ENCODE data around the gene RARS2.
"Not testable (repeated sequence)": the region's sequence is repeated elsewhere in the genome, so short reads cannot be mapped to it uniquely, and the experiment has no call there.

RARS2 gene

GRCh38 chr6:87589693-87590416 lies at the start of gene RARS2, which contains the start of gene ORC3:
TSS of gene RARS2 (minus strand) at chr6:87589987. CDS start at chr6:87589957, 30 bp downstream.
TSS of gene ORC3 (plus strand) at chr6:87590135. CDS start at chr6:87590169, 34 bp downstream.
- DNase-seq = peak; percentile 97

GRCh38 chr6:87639373-87639772 lies 49.6 kb upstream of the RARS2 start:
- no peak for DNase-seq

DNA sequence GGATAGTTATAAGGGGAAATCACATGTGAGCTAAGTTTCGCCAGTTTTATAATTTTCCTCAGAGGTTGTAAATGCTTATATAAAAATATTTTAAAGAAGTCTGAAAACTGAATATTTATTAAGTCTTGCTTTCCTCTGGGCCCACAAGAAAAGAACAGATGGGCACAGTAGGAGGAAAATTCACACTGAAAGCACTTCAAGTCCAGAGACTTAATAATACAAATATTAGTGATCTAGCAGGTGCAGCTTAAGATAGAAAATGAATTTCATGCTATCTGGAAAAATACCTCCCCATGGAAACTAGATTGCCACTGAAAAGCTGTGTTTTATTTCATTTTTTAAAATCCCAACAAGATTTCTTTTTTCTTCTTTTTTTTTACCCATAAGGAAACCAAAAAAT lies 47.3 kb upstream of the RARS2 start:
- DNase-seq = no peak

- DNase-seq = no peak
These were observed 46.5 kb upstream of the RARS2 start for GRCh38 chr6:87636315-87636714.

GRCh38 chr6:87633851-87634250 lies 44.1 kb upstream of the RARS2 start:
- no peak for DNase-seq

- no peak for DNase-seq
These were observed 41.0 kb upstream of the RARS2 start for GRCh38 chr6:87630746-87631145.

GRCh38 chr6:87628881-87629280 lies 39.1 kb upstream of the RARS2 start:
- no peak for DNase-seq

GRCh38 chr6:87628424-87628823 lies 38.6 kb upstream of the RARS2 start:
- no peak for DNase-seq

DNA sequence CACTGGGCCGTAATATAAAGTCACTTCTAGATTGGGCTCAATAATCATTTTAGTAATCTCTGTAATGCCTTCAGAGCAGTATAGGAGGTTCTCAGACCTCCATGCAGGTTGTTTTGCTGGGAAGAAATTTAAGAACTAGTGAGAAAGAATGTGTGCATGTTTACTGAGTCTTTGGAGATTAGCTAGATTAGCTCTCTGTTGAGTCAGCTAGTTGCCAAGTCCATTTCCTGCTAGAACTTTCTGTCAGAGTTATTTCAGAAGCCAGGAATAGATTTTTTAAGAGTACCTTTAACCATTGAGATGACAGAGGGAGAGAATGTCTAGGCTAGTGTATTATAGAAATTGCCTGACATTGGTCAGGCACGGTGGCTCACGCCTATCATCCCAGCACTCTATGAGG lies 33.5 kb upstream of the RARS2 start:
- DNase-seq = no peak

- DNase-seq = no peak
These were observed 28.7 kb upstream of the RARS2 start for GRCh38 chr6:87618531-87618930.

GRCh38 chr6:87617405-87617804 lies 27.6 kb upstream of the RARS2 start:
- DNase-seq = no peak

DNA sequence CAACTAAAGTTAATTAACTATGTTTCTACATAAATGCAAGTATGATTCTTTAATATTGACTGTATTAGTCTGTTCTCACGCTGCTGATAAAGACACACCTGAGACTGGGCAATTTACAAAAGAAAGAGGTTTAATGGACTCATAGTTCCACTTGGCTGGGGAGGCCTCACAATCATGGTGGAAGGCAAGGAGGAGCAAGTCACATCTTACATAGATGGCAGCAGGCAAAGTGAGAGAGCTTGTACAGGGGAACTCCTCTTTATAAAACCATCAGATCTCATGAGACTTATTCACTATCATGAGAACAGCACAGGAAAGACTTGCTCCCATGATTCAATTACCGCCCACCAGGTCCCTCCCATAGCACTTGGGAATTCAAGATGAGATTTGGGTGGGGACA lies 23.2 kb upstream of the RARS2 start:
- DNase-seq = not testable (repeated sequence)

DNA sequence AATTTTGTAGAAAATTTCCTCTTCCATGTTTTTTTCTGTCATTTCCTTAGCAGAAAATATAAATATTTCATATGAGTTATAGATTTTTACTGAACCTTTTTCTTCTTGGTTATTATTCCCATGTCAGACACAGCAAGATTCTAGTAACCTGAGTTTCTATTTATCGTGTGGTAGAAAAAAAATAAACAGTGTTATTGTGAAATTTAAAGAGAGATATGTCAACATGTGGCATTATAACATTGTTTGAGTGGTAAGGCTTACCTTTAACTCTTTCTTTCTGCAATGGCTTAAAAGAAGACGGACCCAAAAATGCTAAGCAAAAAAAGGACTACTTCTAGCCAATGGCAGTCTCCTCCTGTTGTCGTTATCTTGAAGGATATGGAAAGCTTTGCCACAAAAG lies 19.0 kb upstream of the RARS2 start:
- no peak for DNase-seq

- DNase-seq = no peak
These were observed 16.4 kb upstream of the RARS2 start for GRCh38 chr6:87606199-87606598.

DNA sequence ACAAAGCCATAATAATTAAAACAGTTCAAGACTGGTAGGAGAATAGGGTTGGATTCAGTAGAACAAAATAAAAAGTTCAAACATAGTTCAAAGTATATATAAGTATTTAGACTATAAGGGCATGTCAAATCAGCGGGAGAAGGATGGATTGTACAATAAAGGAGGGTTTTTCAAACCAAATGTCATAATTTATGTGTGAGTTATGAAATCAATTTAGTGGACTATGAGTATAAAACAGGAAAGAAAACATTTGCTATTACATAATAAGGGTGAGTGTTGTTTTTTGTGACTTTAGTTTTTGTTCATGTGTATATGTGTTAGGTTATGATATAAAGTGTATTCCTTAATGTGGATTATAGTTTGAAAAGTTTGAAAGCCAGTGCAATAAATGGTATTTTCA lies 10.8 kb upstream of the RARS2 start:
- no peak for DNase-seq

DNA sequence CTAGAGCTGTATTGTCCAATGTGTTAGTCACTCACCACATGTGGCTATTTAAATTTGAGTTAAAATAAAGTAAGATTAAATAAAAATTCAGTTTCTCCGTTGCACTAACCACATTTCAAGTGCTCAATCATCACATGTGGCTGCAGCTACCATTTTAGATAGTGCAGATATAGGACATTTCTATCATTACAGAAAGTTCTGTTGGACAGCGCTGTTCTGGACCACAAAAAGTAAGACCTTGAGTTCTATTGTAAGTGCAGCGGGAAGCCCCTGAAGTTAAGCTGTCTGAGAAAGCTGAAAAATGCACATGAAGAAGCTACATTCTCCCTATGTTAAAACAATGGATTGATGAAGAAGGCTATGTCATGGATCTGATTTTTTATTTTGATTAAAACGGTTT lies 1.2 kb upstream of the RARS2 start:
- DNase-seq = no peak

- no peak for DNase-seq
These were observed 662 bp upstream of the RARS2 start for GRCh38 chr6:87590417-87590880.

GRCh38 chr6:87588756-87589407 lies 905 bp downstream of the RARS2 start:
- DNase-seq = peak; percentile 20

- no peak for DNase-seq
These were observed 3.3 kb downstream of the RARS2 start for GRCh38 chr6:87586371-87587077.

- DNase-seq = no peak
These were observed 6.0 kb downstream of the RARS2 start for GRCh38 chr6:87583822-87584221.

GRCh38 chr6:87575423-87575822 lies 14.4 kb downstream of the RARS2 start:
- no peak for DNase-seq

DNA sequence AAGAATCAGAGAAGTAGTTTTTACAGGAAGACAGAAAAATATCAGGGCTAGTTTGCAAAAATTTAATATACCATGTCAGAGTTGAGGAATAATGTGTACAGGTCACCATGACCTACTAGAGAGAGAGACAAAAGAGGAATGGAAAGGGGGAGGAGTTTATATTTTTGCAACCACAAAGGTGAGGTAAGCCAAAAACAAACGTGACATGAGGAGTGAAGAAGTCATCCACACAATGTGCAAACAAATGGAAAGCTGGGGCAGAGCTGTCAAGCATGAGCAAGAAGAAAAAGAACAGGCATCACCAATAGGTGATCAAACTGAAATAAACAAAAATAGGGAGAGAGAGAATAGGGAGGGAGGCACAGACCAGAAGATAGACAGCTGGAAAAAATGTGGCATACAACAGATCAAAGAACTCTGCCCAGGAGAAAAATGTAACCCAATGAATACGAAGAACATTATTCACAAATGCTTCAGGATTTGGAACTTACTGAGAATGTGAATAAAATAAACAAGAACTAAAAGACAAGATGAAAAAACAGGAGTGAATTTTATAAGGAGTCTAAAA lies 15.5 kb downstream of the RARS2 start:
- no peak for DNase-seq

DNA sequence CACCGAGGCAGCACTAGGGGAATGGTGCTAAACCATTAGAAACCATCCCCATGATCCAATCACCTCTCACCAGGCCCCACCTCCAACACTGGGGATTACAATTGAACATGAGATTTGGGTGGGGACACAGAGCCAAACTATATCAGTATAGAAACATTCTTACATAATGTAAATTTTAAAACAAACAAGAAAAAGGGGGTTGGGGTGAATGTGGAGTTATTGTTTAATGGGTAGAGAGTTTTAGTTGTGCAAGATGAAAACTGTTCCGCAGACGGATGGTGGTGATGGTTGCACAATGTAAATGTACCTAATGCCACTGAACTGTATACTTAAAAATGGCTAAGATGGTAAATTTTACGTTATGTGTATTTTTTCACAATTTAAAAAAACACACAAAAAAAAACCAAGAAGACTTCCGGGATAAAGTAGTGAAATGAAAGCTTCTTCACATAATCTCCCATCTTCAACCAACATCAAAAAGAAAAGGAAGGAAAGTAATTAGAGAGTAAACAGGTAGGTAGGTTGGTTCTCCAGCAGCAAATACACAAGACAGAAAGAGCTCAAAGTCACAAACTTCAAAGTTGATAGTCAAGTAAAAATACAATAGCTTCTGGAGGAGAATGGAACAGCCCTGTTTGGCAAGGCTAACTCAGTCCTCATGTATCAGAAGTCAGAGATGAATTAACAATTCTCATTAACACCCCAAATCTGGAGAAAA lies 16.3 kb downstream of the RARS2 start:
- DNase-seq = no peak

Measured in right hindlimb (tissue), 1 donor.